Epidermal melanocyte (primary cell): Measurements from ENCODE around the gene SLC25A22.

Experiments used
- DNase-seq: peaks from one replicate; pipeline ENCODE4 v3.0.0; 2011; ENCODE audit warnings: low spot score; ENCODE audit not compliant: insufficient read length

Gene SLC25A22

DNA sequence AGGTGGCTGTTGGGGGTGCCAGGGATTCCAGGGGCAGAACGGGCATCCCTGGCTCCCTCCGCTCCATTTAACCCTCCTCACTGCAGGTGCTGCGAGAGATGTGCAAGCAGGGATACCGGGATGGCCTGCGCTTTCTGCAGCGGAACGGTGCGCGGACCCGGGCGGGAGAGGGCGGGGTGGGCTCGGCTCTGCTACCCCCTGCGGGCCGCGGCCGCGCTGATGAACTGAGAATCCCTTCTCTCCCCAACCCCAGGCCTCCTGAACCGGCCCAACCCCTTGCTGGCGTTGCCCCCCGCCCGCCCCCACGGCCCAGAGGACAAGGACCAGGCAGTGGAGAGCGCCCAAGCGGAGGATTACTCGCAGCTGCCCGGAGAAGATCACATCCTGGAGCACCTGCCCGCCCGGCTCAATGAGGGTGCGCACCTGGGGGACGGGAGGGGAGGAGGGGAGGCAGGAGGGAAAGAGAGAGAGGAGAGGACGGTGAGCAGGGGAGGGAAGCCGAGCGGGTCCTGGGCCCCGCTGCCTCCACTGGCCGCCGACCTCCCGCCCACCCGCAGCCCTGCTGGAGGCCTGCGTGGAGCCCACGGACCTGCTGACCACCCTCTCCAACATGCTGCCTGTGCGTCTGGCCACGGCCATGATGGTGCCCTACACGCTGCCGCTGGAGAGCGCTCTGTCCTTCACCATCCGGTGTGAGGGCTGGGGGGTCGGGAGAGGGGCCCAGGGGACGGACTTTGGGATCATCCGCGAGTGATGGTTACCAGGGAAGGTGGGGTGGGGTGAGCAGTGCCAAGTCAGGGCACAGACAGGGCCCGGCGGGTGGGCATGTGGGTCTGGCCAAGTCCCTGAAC lies 25.6 kb upstream of the SLC25A22 start:
- DNase-seq, result no peak

DNA sequence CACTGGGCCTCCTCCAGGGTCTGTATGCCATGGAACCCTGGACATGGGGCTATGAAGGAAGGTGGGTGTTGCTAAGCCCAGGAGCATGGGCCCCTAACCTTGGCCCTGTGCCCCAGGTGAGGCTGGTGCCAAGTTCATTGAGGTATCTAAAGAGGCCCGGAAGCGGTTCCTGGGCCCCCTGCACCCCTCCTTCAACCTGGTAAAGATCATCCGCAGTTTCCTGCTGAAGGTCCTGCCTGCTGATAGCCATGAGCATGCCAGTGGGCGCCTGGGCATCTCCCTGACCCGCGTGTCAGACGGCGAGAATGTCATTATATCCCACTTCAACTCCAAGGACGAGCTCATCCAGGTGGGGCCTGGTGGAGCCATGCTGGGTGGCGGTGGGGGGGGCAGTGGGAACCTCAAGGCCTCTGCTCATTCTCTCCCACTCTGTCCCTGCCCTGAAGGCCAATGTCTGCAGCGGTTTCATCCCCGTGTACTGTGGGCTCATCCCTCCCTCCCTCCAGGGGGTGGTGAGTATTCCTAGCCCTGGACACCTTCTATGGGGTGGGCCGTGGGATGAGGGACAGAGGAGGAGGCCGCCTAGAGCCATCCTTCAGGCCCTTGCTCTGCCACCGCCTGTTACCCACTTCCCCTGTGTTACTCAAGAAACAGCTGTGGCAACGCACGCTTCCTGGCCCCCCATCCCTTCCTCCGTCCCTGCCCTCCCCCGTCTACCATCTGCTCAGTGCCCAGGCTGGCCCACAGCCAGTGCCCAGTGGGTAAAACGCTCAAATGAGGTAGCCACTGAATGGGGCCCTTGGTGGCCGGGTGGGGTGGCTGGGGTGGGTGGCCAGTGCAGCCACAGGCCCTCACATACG lies 23.7 kb upstream of the SLC25A22 start:
- no peak for DNase-seq

GRCh38 chr11:820655-821511 lies 22.8 kb upstream of the SLC25A22 start:
- DNase-seq, result peak; percentile 96

DNA sequence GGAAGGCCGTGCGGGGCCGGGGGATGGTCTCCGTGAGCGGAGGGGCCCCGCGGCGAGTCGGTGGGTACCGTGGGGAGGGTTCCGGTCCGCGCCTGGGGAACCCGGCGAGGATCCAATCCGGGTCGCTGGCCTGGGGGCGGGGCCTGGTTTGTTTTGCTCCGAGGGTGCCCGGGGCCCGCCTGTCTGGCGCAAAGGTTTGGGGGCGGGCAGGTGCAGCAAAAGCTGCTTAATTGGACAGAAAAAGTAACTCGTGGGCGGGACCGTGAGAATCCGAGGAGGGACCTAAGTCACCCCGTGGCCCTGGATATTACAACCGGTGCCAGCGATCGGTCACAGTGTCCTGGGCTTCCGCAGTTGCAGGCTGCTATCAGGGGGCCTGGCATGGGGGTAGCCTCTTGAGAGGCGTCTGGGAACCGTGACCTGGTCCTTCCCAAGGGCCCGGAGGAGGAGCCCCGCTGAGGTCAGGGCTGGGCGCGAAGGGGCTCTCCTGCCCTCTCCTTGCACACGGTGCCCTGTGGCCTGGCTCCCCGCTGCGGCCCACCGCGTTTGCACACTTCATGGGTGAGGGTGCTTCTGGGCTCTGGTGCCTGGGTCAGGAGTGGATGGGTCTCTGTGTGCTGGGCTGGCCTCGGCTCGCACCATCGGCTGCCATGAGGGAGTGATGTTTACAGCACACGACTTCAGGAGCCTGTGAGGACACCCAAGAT lies 22.0 kb upstream of the SLC25A22 start:
- DNase-seq, result peak; percentile 72

- peak; percentile 96 for DNase-seq
These were observed 21.2 kb upstream of the SLC25A22 start for GRCh38 chr11:819129-819931.

- no peak for DNase-seq
These were observed 20.5 kb upstream of the SLC25A22 start, which contains the start of gene PNPLA2 for GRCh38 chr11:818396-819128. Gene PNPLA2, plus strand, starts transcription at chr11:818914. Its CDS starts 805 bp downstream, at chr11:819719.

GRCh38 chr11:816433-816779 lies 18.3 kb upstream of the SLC25A22 start:
- no peak for DNase-seq

DNA sequence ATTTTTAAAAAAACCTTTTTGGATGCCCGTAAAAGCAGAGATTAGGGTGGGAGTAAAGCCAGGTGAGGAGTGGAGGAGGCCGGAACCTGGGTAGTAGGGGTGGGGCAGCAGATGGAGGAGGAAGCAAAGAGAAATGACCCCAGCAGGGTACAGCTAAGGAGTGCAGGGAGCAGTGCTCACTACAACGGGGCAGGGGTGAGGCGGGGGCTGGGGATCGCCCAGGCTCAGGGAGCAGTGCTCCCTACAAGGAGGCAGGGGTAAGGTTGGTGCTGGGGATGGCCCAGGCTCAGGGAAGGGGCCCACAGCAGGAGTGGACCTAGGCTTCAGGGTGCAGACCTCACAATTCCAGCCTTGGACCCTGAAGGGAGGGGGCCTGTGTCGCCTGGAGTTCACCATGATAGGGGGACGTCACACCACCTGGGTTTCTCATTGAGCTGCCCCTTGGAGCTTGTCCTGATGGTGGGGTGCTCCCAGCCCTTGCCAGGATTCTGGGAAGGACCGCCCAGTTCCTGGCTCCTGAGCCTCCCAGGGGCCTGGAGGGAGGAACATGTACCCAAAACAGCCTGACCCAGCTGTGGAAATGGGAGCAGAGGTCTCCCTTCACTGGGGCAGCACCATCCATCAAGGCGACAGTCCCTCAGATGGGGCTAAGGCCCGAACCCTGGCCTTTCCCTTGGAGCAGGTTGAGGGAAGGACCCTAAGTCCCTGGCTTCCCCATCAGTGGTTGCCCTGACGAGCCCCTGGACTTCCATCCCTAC lies 17.8 kb upstream of the SLC25A22 start:
- DNase-seq, result no peak

- no peak for DNase-seq
These were observed 15.5 kb upstream of the SLC25A22 start for GRCh38 chr11:813456-814096.

- no peak for DNase-seq
These were observed 15.0 kb upstream of the SLC25A22 start for GRCh38 chr11:813072-813455.

GRCh38 chr11:812390-812789 lies 14.3 kb upstream of the SLC25A22 start:
- no peak for DNase-seq

GRCh38 chr11:811446-812245 lies 13.6 kb upstream of the SLC25A22 start:
- no peak for DNase-seq

DNA sequence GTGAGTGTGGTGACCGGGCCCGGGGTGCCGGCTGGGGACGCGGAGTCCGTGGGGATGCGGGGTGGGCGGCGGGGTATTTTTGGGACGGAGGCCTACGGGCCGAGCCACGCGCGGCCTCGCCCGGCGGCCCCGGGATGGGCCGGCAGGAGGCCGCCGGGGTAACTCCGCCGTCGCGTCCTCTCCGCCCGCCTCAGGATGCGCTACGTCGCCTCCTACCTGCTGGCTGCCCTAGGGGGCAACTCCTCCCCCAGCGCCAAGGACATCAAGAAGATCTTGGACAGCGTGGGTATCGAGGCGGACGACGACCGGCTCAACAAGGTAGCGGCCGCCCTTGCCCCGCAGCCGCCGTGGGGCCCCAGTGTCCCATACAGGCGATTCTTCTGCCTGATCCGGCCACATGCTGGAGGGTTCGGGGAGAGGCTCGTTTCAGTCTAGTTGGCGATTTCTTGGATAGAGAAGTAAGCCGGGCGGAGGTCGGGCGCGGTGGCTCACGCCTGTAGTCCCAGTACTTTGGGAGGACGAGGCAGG lies 12.0 kb upstream of the SLC25A22 start:
- no peak for DNase-seq

DNA sequence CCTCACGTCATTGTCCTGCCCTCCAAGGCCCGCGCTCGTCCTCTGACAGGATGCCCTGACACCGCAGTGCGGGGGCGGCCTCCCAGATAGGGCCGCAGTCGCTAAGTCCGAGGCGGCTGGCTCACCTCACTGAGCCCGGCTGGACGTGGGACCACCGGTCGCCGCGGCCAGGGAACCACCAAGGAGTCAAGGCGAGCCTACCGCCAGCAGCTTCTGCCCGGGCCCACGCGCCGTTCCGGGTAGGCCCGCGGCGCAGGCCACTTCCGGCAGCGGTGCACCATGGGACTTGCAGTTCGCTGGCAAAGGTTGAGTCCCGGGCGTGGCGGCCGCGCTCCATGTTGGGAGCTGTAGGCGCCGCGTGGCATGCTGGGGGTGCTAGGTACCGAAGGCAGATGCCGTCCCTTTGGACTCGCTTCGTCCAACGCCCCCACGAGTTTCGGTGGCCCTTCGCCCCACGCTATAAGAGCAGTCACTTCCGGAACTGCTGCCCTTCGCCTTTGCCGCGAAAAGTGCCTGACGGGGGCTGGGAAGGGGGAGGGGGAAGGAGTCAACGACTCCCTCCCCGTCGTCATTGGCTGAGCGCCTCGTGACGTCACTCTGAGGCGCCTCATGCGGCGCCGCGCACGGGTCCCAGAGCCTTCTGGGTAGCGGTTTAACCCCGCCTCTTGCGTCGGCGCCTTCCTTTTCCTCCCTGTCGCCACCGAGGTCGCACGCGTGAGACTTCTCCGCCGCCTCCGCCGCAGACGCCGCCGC lies 11.4 kb upstream of the SLC25A22 start, which contains the start of gene RPLP2:
Gene RPLP2, plus strand, starts transcription at position 681 of the 753 bp plus-strand sequence. CDS start 268 bp downstream, outside the sequence.
- peak; percentile 99 for DNase-seq

GRCh38 chr11:808427-809286 lies 10.6 kb upstream of the SLC25A22 start:
- DNase-seq, result peak; percentile 90
